Measurements from ENCODE around the gene PTTG1IP. TPM values are rescaled to one million over a fixed set of nuclear protein-coding genes. Genes with fewer than 3 reads are reported as not detected.

PTTG1IP gene
- total and polyA plus RNA-seq, 2 of the 13 experiments (the other 11 are each of a cell fraction or from before 2014, with no cell fraction given) = 161 to 700 TPM

GRCh38 chr21:44847261-44848056 lies 26.0 kb downstream of the PTTG1IP start (continued):
- TF ChIP-seq CERS6 (CRISPR knock-in tag; IDR thresholded peaks at IDR 0.05) = no peak
- no peak for TF ChIP-seq USF2 (IDR thresholded peaks at IDR 0.05; ENCODE audit: low read depth, low read length)
- no peak for TF ChIP-seq USF2 (CRISPR knock-in tag; IDR thresholded peaks at IDR 0.05; ENCODE audit: borderline replicate concordance)
- no peak for TF ChIP-seq ATF4 (CRISPR knock-in tag; IDR thresholded peaks at IDR 0.05)
- no peak for TF ChIP-seq FOXP4 (CRISPR knock-in tag; IDR thresholded peaks at IDR 0.05)
- TF ChIP-seq KIAA2018 (CRISPR knock-in tag; IDR thresholded peaks at IDR 0.05; ENCODE audit: borderline replicate concordance) = no peak
- TF ChIP-seq ZNF513 (CRISPR knock-in tag; conservative IDR thresholded peaks at IDR 0.05) = no peak
- no peak for TF ChIP-seq ZNF781 (CRISPR knock-in tag; IDR thresholded peaks at IDR 0.05; ENCODE audit: borderline replicate concordance, not compliant biosample characterization)
- no peak for TF ChIP-seq ZNF619 (CRISPR knock-in tag; IDR thresholded peaks at IDR 0.05)
- no peak for TF ChIP-seq SP1 (IDR thresholded peaks at IDR 0.05)
- no peak for TF ChIP-seq SP1 (CRISPR knock-in tag; IDR thresholded peaks at IDR 0.05)
- TF ChIP-seq ZKSCAN5 (CRISPR knock-in tag; IDR thresholded peaks at IDR 0.05) = no peak

All from HepG2 (cell line).